GM12865 (cell line): Measurements from ENCODE around the gene REG1B.

ENCODE experiments used
- DNase-seq: peaks from one replicate; pipeline ENCODE4 v3.0.0; 2010; ENCODE audit warnings: low read depth
- H3K4me3 ChIP-seq: 2 replicates; pipeline ENCODE4 v1.5.1; 2011; ENCODE audit warnings: mild to moderate bottlenecking, low read depth, low read length, control low read depth
- CTCF ChIP-seq: IDR thresholded peaks from 2 replicates; pipeline ENCODE4 v1.5.1; 2011; ENCODE audit warnings: low read length, control low read depth, low read depth, inconsistent platforms; ENCODE audit not compliant: insufficient read depth; ENCODE audit errors: missing control alignments

The REG1B gene

GRCh38 chr2:79087785-79088364 is at the start of gene REG1B:
TSS of gene REG1B (minus strand) at chr2:79087993. CDS start at chr2:79087612, 381 bp downstream.
- no peak within 1 kb of the TSS for H3K4me3 ChIP-seq
- no peak for TF ChIP-seq CTCF
- no peak for DNase-seq

- no peak for DNase-seq
- H3K4me3 ChIP-seq: no peak overlapping the region
- TF ChIP-seq CTCF: no peak
Observed at GRCh38 chr2:79131687-79132086, 43.9 kb upstream of the REG1B start.

- H3K4me3 ChIP-seq: no peak overlapping the region
- no peak for DNase-seq
- no peak for TF ChIP-seq CTCF
Observed at GRCh38 chr2:79129804-79130203, 42.0 kb upstream of the REG1B start.

GRCh38 chr2:79129260-79129659 is 41.5 kb upstream of the REG1B start:
- H3K4me3 ChIP-seq: no peak overlapping the region
- no peak for TF ChIP-seq CTCF
- DNase-seq: no peak

- DNase-seq: no peak
- TF ChIP-seq CTCF: no peak
- H3K4me3 ChIP-seq: no peak overlapping the region
Observed at GRCh38 chr2:79128406-79128805, 40.6 kb upstream of the REG1B start.

GRCh38 chr2:79125721-79125985 is 37.9 kb upstream of the REG1B start:
- H3K4me3 ChIP-seq: no peak overlapping the region
- no peak for DNase-seq
- no peak for TF ChIP-seq CTCF

- H3K4me3 ChIP-seq: no peak overlapping the region
- no peak for TF ChIP-seq CTCF
Observed at GRCh38 chr2:79124907-79125720, 37.3 kb upstream of the REG1B start.

More at GRCh38 chr2:79124907-79125720, 37.3 kb upstream of the REG1B start:
- no peak for DNase-seq
